Esophagus (tissue), 2 donors: Measurements from ENCODE around the gene C2CD2L. TPM values are rescaled to one million over a fixed set of nuclear protein-coding genes. Genes with fewer than 3 reads are reported as not detected.
"Not testable (repeated sequence)": the region's sequence is repeated elsewhere in the genome, so short reads cannot be mapped to it uniquely, and the experiment has no call there.

ENCODE experiments used
- H3K27ac ChIP-seq, 2 donors: one replicate each; pipeline ENCODE4 v1.5.1; 2013; ENCODE audit warnings: low read depth in 2 of 2, mild to moderate bottlenecking in 2 of 2, inconsistent platforms in 1 of 2, low read length in 1 of 2, moderate library complexity in 1 of 2
- H3K27me3 ChIP-seq, 2 donors: one replicate each; pipeline ENCODE4 v1.6.1; 2013; ENCODE audit warnings: low read length in 2 of 2, control low read depth in 1 of 2, mild to moderate bottlenecking in 1 of 2; ENCODE audit not compliant: insufficient read depth in 2 of 2, control insufficient read depth in 1 of 2
- H3K36me3 ChIP-seq, 2 donors: one replicate each; pipeline ENCODE4 v1.6.1; 2013; ENCODE audit warnings: low read length in 1 of 2; ENCODE audit not compliant: control insufficient read depth in 2 of 2, insufficient read depth in 2 of 2
- H3K4me1 ChIP-seq, 2 donors: one replicate each; pipeline ENCODE4 v1.6.1; 2013; ENCODE audit warnings: low read length in 1 of 2; ENCODE audit not compliant: control insufficient read depth in 2 of 2, insufficient read depth in 2 of 2
- H3K4me3 ChIP-seq, 2 donors: one replicate each; pipeline ENCODE4 v1.5.1; 2013; ENCODE audit warnings: low read length in 2 of 2, mild to moderate bottlenecking in 2 of 2, low read depth in 1 of 2, moderate library complexity in 1 of 2
- H3K9me3 ChIP-seq, 2 donors: one replicate each; pipeline ENCODE4 v1.6.1; 2013; ENCODE audit warnings: mild to moderate bottlenecking in 2 of 2, low read depth in 1 of 2, low read length in 1 of 2, moderate library complexity in 1 of 2; ENCODE audit not compliant: control insufficient read depth in 2 of 2, insufficient read depth in 1 of 2
- WGBS, 2 donors: extraction: QIAGEN DNeasy Blood & Tissue Kit; methylation state at CpG; one replicate each; pipeline ENCODE4 v1.1.7; 2013; 5-methylcytosine and 5-hydroxymethylcytosine counted together
- polyA plus RNA-seq, 2 donors: library from polyadenylated mRNA; stranded (reverse); fragments of 200-250 nt; gene quantifications; one replicate each; pipeline ENCODE4 v1.2.3, GENCODE V29; 2013
- donor health status: healthy with polysubstance abuse.
- donor health status: Bipolar disorder and iron deficiency.

The C2CD2L gene
- polyA plus RNA-seq, 2 donors, result 8.4 to 13.1 TPM

GRCh38 chr11:119103161-119103664 is 3.9 kb upstream of the C2CD2L start:
- 77 to 83% methylated on average over 18 of the region's 18 CpGs for WGBS, 2 donors
- not testable (repeated sequence) for H3K9me3 ChIP-seq, H3K4me1 ChIP-seq, H3K27me3 ChIP-seq, H3K4me3 ChIP-seq, H3K36me3 ChIP-seq
- H3K27ac ChIP-seq, result peak overlapping the region; percentile 97 to 99

GRCh38 chr11:119103793-119104192 is 3.4 kb upstream of the C2CD2L start:
- Histone ChIP-seq H3K9me3 (no peaks in the 10 kb centered on the region), H3K36me3 (no peaks in the 10 kb centered on the region), H3K4me3 (no peak overlapping the region), H3K4me1 (peaks cover 5 to 13% of the 10 kb centered on the region in 2 donors), H3K27me3 (no peaks in the 10 kb centered on the region), H3K27ac (no peak overlapping the region)
- 59% methylated on average over 4 of the region's 4 CpGs for WGBS, 2 donors

GRCh38 chr11:119107538-119108145 is 498 bp downstream of the C2CD2L start:
- Histone ChIP-seq H3K4me3 (peak overlapping the region; percentile 75 to 85), H3K27me3 (no peaks in the 10 kb centered on the region), H3K4me1 (peaks cover 6 to 17% of the 10 kb centered on the region in 2 donors), H3K36me3 (peaks cover 0 to 19% of the 10 kb centered on the region in 2 donors), H3K9me3 (no peaks in the 10 kb centered on the region), H3K27ac (peak overlapping the region; percentile 84 to 85)
- 0 to 1% methylated on average over 61 to 65 of the region's 65 CpGs for WGBS, 2 donors

GRCh38 chr11:119108146-119108856 is 1.2 kb downstream of the C2CD2L start:
- Histone ChIP-seq H3K36me3 (peaks cover 0 to 24% of the 10 kb centered on the region in 2 donors), H3K9me3 (no peaks in the 10 kb centered on the region), H3K27ac (peak overlapping the region; percentile 84 to 85), H3K4me1 (peaks cover 6 to 18% of the 10 kb centered on the region in 2 donors), H3K4me3 (peak overlapping the region; percentile 75 to 85), H3K27me3 (no peaks in the 10 kb centered on the region)
- 15 to 17% methylated on average over 8 of the region's 8 CpGs for WGBS, 2 donors

- no peaks in the 10 kb centered on the region for H3K9me3 ChIP-seq
- peak overlapping the region in 1 of 2 donors; percentile 85 for H3K27ac ChIP-seq
- H3K36me3 ChIP-seq, result peaks cover 0 to 29% of the 10 kb centered on the region in 2 donors
- H3K4me1 ChIP-seq, result peaks cover 6 to 18% of the 10 kb centered on the region in 2 donors
- no peaks in the 10 kb centered on the region for H3K27me3 ChIP-seq
- 77 to 87% methylated on average over 2 of the region's 2 CpGs for WGBS, 2 donors
- H3K4me3 ChIP-seq, result peak overlapping the region in 1 of 2 donors; percentile 75
These were observed 1.7 kb downstream of the C2CD2L start for GRCh38 chr11:119108857-119109221.

GRCh38 chr11:119109843-119110242 is 2.7 kb downstream of the C2CD2L start:
- Histone ChIP-seq H3K4me1 (peaks cover 6 to 18% of the 10 kb centered on the region in 2 donors), H3K27me3 (no peaks in the 10 kb centered on the region), H3K27ac (no peak overlapping the region), H3K4me3 (no peak overlapping the region), H3K9me3 (no peaks in the 10 kb centered on the region), H3K36me3 (peaks cover 0 to 32% of the 10 kb centered on the region in 2 donors)
- WGBS, 2 donors, result 93% methylated on average over 3 of the region's 3 CpGs

GRCh38 chr11:119110439-119110838 is 3.3 kb downstream of the C2CD2L start:
- Histone ChIP-seq H3K4me1 (peaks cover 6 to 18% of the 10 kb centered on the region in 2 donors), H3K27me3 (no peaks in the 10 kb centered on the region), H3K4me3 (no peak overlapping the region), H3K27ac (no peak overlapping the region), H3K9me3 (no peaks in the 10 kb centered on the region), H3K36me3 (peaks cover 0 to 32% of the 10 kb centered on the region in 2 donors)
- WGBS, 2 donors, result 84 to 87% methylated on average over 10 of the region's 10 CpGs

GRCh38 chr11:119111361-119111925 is 4.3 kb downstream of the C2CD2L start:
- Histone ChIP-seq H3K4me1 (peaks cover 6 to 18% of the 10 kb centered on the region in 2 donors), H3K27ac (peak overlapping the region in 1 of 2 donors; percentile 26), H3K9me3 (no peaks in the 10 kb centered on the region), H3K27me3 (no peaks in the 10 kb centered on the region), H3K36me3 (peaks cover 3 to 36% of the 10 kb centered on the region in 2 donors), H3K4me3 (no peak overlapping the region)
- WGBS, 2 donors, result 95 to 97% methylated on average over 11 of the region's 11 CpGs

- Histone ChIP-seq H3K4me1 (peaks cover 6 to 14% of the 10 kb centered on the region in 2 donors), H3K27me3 (no peaks in the 10 kb centered on the region), H3K9me3 (no peaks in the 10 kb centered on the region), H3K4me3 (no peak overlapping the region), H3K27ac (no peak overlapping the region), H3K36me3 (peaks cover 3 to 36% of the 10 kb centered on the region in 2 donors)
- WGBS, 2 donors, result 88 to 91% methylated on average over 12 of the region's 12 CpGs
These were observed 5.3 kb downstream of the C2CD2L start for GRCh38 chr11:119112314-119113020.
